Endodermal cell (in vitro differentiated cells): ENCODE results near the gene SLC35F1. TPM values are rescaled to one million over a fixed set of nuclear protein-coding genes. Genes with fewer than 3 reads are reported as not detected.
"Not testable (repeated sequence)": the region's sequence is repeated elsewhere in the genome, so short reads cannot be mapped to it uniquely, and the experiment has no call there.

Experiments
- DNase-seq: peaks from one replicate; pipeline ENCODE4 v3.0.0-alpha.2; 2017
- H3K27ac ChIP-seq: 2 replicates; pipeline ENCODE4 v1.5.1; 2013; ENCODE audit warnings: mild to moderate bottlenecking, low read depth, low read length, moderate library complexity
- H3K27me3 ChIP-seq: 2 replicates; pipeline ENCODE4 v1.6.1; 2013; ENCODE audit warnings: mild to moderate bottlenecking, low read length, moderate library complexity; ENCODE audit not compliant: insufficient read depth, control insufficient read depth, poor library complexity, severe bottlenecking
- H3K36me3 ChIP-seq: 2 replicates; pipeline ENCODE4 v1.7.0; 2013; ENCODE audit warnings: mild to moderate bottlenecking, low read length, moderate library complexity; ENCODE audit not compliant: control insufficient read depth, insufficient read depth
- H3K4me1 ChIP-seq: one replicate; pipeline ENCODE4 v1.7.0; 2013; ENCODE audit warnings: low read length; ENCODE audit not compliant: control insufficient read depth, insufficient read depth
- H3K4me3 ChIP-seq: 2 replicates; pipeline ENCODE4 v1.5.1; 2013; ENCODE audit warnings: mild to moderate bottlenecking, low read length, moderate library complexity
- H3K9ac ChIP-seq: 2 replicates; pipeline ENCODE4 v1.6.1; 2013; ENCODE audit warnings: mild to moderate bottlenecking, low read length, moderate library complexity; ENCODE audit not compliant: poor library complexity, severe bottlenecking; ENCODE audit errors: extremely low read depth
- H3K9me3 ChIP-seq: 2 replicates; pipeline ENCODE4 v1.6.1; 2013; ENCODE audit warnings: mild to moderate bottlenecking, low read length, moderate library complexity; ENCODE audit not compliant: control insufficient read depth
- H3K27ac Mint-ChIP-seq: 2 replicates; pipeline ENCODE4 v1.8.0; 2020; ENCODE audit warnings: mixed read lengths
- H3K27me3 Mint-ChIP-seq: 2 replicates; pipeline ENCODE4 v1.8.0; 2021; ENCODE audit warnings: mild to moderate bottlenecking, mixed read lengths; ENCODE audit not compliant: insufficient read depth
- H3K36me3 Mint-ChIP-seq: 2 replicates; pipeline ENCODE4 v1.8.0; 2020; ENCODE audit warnings: low read depth, mixed read lengths
- H3K4me1 Mint-ChIP-seq: 2 replicates; pipeline ENCODE4 v1.8.0; 2020; ENCODE audit warnings: mixed read lengths
- H3K4me3 Mint-ChIP-seq: 2 replicates; pipeline ENCODE4 v1.8.0; 2020; ENCODE audit warnings: mild to moderate bottlenecking, moderate library complexity, mixed read lengths
- H3K9me3 Mint-ChIP-seq: 2 replicates; pipeline ENCODE4 v1.8.0; 2020; ENCODE audit warnings: mild to moderate bottlenecking, mixed read lengths
- WGBS, 2 experiments: methylation state at CpG; one replicate each; pipeline versions ENCODE4 v1.1.5 to v1.1.7; 2013; ENCODE audit warnings: missing lambda C conversion rate in 2 of 2, mixed read lengths in 1 of 2; ENCODE audit not compliant: insufficient coverage in 1 of 2, insufficient read length in 1 of 2; 5-methylcytosine and 5-hydroxymethylcytosine counted together
- long read RNA-seq, 4 experiments: library from polyadenylated mRNA in 2 of 4; library from RNA in 1 of 4; library from capped mRNA in 1 of 4; stranded (forward) in 3 of 4; unstranded in 1 of 4; transcript quantifications; one replicate each; pipeline ENCODE4 v2.0.0, GENCODE V29; 2020 to 2021; ENCODE audit warnings: inconsistent platforms in 1 of 4
- polyA plus RNA-seq, 2 experiments: library from polyadenylated mRNA; stranded (reverse); fragments of 50-300 nt; gene quantifications; one replicate each; pipeline ENCODE4 v1.2.3, GENCODE V29; 2013
- total RNA-seq, 2 donors: library from RNA; stranded (reverse); fragmentation: NEBNext Ultra II Directional in 1 of 2; extraction: Animal tissue kit (Norgen Biotek cat#: 25700) in 1 of 2; gene quantifications; 2 replicates in 1 of 2; 3 replicates in 1 of 2; pipeline ENCODE4 v1.2.1, GENCODE V29; 2021
- TF ChIP-seq, protein P1 (sequence below): fragments of 200-600 bp; sonication (generic); conservative IDR thresholded peaks from 2 replicates; pipeline ENCODE4 v1.5.0; 2021; ENCODE audit warnings: antibody characterized with exemption, mild to moderate bottlenecking

SLC35F1 gene
- 10 to 100 TPM in 1 of 2 donors, 1 to 10 TPM in 1; 6.7 to 12.8 TPM for total RNA-seq
- polyA plus RNA-seq (2013, experiment 1 of 2) = 38.1 TPM
- 39.8 TPM for polyA plus RNA-seq (2013, experiment 2 of 2)
- long read RNA-seq, experiment 1, partial matches to known transcripts = 0 of 2 reads
- long read RNA-seq, experiment 1, other reads (novel, unspliced or antisense) = 2 of 2 reads
- long read RNA-seq, experiment 2, full-length matches to known transcripts = 5 of 7 reads
- long read RNA-seq, experiment 2, partial matches to known transcripts = 2 of 7 reads
- long read RNA-seq, experiment 2, other reads (novel, unspliced or antisense) = 0 of 7 reads
- long read RNA-seq, experiment 3, full-length matches to known transcripts = 5 of 7 reads
- long read RNA-seq, experiment 3, partial matches to known transcripts = 1 of 7 reads
- long read RNA-seq, experiment 3, other reads (novel, unspliced or antisense) = 1 of 7 reads
- long read RNA-seq, experiment 4, partial matches to known transcripts = 0 of 1 reads
- long read RNA-seq, experiment 4, other reads (novel, unspliced or antisense) = 1 of 1 reads

DNA sequence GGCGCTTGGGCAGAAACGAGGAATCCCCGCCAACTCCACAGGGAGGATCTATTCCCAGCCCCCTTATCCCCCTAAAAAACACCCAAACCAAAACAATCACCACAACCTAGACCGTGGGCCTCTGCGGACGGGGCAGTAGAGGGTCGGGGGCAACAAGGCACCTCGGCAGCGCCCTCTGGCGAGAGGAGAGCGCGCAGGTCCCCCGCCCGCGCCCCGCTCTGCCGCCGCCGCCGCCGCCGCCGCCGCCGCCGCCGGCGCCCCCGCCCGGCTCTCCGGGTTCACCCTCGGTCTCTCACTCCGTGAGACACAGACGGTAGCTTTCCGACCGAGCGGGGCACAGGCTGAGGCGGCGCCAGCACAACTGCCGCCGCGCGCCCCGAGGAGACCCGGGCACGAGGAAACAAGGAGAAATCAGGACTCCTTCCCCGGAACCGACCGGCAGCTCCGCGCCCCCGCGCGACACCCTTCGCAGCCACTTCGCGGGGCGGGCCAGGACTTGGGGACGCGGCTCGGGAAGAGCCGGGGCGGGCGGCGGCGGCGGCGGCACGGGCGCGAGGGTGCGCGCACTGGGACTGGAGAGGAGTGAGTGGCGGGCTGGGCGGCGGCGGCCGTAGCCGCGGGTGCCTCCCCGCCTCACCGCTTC, at the start of gene SLC35F1:
Gene SLC35F1 (plus strand): TSS at position 307 of the 643 bp plus-strand sequence.
- peaks cover 34% of the 10 kb centered on the region for H3K27me3 ChIP-seq
- H3K27me3 Mint-ChIP-seq = peaks cover 50% of the 10 kb centered on the region
- 0% methylated on average over 15 to 82 of the region's 82 CpGs for WGBS, 2 experiments
- no peaks in the 10 kb centered on the region for H3K36me3 Mint-ChIP-seq
- H3K4me3 ChIP-seq = peak within 1 kb of the TSS; percentile 81
- H3K9ac ChIP-seq = no peak within 1 kb of the TSS
- peak within 1 kb of the TSS; percentile 66 for H3K4me3 Mint-ChIP-seq
- peak within 1 kb of the TSS; percentile 83 for H3K27ac ChIP-seq
- no peaks in the 10 kb centered on the region for H3K9me3 Mint-ChIP-seq
- no peak within 1 kb of the TSS for H3K27ac Mint-ChIP-seq
- no peaks in the 10 kb centered on the region for H3K4me1 ChIP-seq
- H3K4me1 Mint-ChIP-seq = peaks cover 11% of the 10 kb centered on the region
- TF ChIP-seq, protein P1, sequence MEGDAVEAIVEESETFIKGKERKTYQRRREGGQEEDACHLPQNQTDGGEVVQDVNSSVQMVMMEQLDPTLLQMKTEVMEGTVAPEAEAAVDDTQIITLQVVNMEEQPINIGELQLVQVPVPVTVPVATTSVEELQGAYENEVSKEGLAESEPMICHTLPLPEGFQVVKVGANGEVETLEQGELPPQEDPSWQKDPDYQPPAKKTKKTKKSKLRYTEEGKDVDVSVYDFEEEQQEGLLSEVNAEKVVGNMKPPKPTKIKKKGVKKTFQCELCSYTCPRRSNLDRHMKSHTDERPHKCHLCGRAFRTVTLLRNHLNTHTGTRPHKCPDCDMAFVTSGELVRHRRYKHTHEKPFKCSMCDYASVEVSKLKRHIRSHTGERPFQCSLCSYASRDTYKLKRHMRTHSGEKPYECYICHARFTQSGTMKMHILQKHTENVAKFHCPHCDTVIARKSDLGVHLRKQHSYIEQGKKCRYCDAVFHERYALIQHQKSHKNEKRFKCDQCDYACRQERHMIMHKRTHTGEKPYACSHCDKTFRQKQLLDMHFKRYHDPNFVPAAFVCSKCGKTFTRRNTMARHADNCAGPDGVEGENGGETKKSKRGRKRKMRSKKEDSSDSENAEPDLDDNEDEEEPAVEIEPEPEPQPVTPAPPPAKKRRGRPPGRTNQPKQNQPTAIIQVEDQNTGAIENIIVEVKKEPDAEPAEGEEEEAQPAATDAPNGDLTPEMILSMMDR = peak; percentile 75
- no peaks in the 10 kb centered on the region for H3K36me3 ChIP-seq
- DNase-seq = peak; percentile 94
- H3K9me3 ChIP-seq = no peaks in the 10 kb centered on the region

DNA sequence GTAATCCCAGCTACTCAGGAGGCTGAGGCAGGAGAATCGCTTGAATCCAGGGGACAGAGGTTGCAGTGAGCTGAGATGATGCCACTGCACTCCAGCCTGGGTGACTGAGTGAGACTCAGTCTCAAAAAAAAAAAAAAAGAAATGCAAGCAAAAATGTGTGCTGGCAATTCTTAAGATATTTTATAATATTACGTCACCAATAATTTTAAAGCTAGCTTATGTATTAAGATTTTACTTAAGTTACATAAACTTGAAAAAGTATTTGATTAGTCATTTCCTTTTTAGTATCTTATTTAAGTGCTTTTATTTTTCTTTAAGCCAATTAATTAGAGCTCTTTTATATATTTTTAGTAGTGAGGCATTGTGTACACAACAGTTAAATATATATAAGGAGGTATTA, 48.5 kb upstream of the SLC35F1 start:
- not testable (repeated sequence) for H3K27ac Mint-ChIP-seq, H3K4me1 Mint-ChIP-seq, H3K27me3 Mint-ChIP-seq, DNase-seq, H3K4me3 Mint-ChIP-seq, H3K9me3 ChIP-seq, H3K9ac ChIP-seq, H3K4me3 ChIP-seq, H3K36me3 Mint-ChIP-seq, H3K36me3 ChIP-seq, H3K27me3 ChIP-seq, H3K27ac ChIP-seq, H3K4me1 ChIP-seq
- WGBS, 2 experiments = 88% methylated on average over 1 of the region's 2 CpGs; no CpG with 5 or more reads in 1 of the 2 experiments
- peaks cover 26% of the 10 kb centered on the region for H3K9me3 Mint-ChIP-seq

DNA sequence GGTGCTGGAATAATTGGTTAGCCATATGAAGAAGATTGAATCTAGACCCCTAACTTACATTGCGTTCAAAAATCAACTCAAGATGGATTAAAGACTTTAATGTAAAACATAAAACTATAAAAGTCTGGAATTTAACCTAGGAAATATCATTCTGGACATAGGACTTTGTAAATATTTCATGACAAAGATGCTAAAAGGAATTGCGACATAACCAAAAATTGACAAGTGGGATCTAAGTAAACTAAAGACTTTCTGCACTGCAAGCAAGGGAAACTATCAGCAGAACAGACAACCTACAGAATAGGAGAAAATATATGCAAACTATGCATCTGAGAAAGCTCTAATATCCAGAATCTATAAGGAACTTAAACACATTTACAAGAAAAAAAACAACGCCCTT, 45.5 kb upstream of the SLC35F1 start:
- no peaks in the 10 kb centered on the region for H3K4me1 ChIP-seq
- Mint-ChIP-seq H3K9me3 (peaks cover 28% of the 10 kb centered on the region), H3K27me3 (no peaks in the 10 kb centered on the region), H3K4me1 (no peaks in the 10 kb centered on the region), H3K27ac (no peak overlapping the region), H3K4me3 (no peak overlapping the region), H3K36me3 (no peaks in the 10 kb centered on the region)
- H3K9me3 ChIP-seq = peaks cover 6% of the 10 kb centered on the region
- no peaks in the 10 kb centered on the region for H3K36me3 ChIP-seq
- H3K9ac ChIP-seq = no peak overlapping the region
- H3K27me3 ChIP-seq = no peaks in the 10 kb centered on the region
- WGBS, 2 experiments = 94 to 100% methylated on average over 1 to 3 of the region's 3 CpGs
- no peak overlapping the region for H3K27ac ChIP-seq
- H3K4me3 ChIP-seq = no peak overlapping the region
- no peak for DNase-seq
- TF ChIP-seq, protein P1 = no peak
